GM20000 (cell line): Measurements from ENCODE around the gene SHOX.
"Not testable (repeated sequence)": the region's sequence is repeated elsewhere in the genome, so short reads cannot be mapped to it uniquely, and the experiment has no call there.

Experiments
- DNase-seq: peaks from one replicate; pipeline ENCODE4 v3.0.0; 2012; ENCODE audit warnings: low spot score
- CTCF ChIP-seq: IDR thresholded peaks from 2 replicates; pipeline ENCODE4 v1.5.1; 2012; ENCODE audit warnings: mild to moderate bottlenecking, control low read depth; ENCODE audit errors: extremely low read depth, missing control alignments

Gene SHOX

GRCh38 chrX:630612-631496, at the start of gene SHOX:
TSS of gene SHOX (plus strand) at chrX:630791. CDS start at chrX:630898, 107 bp downstream.
- no peak for DNase-seq
- TF ChIP-seq CTCF: no peak

- DNase-seq: no peak
- no peak for TF ChIP-seq CTCF
These were observed 49.5 kb upstream of the SHOX start for GRCh38 chrX:581066-581465.

GRCh38 chrX:581720-582298, 48.8 kb upstream of the SHOX start:
- no peak for TF ChIP-seq CTCF
- DNase-seq: no peak

- no peak for DNase-seq
- TF ChIP-seq CTCF: no peak
These were observed 46.0 kb upstream of the SHOX start for GRCh38 chrX:584572-584971.

- TF ChIP-seq CTCF: no peak
These were observed 45.3 kb upstream of the SHOX start for GRCh38 chrX:585115-585808.

GRCh38 chrX:586351-586750, 44.2 kb upstream of the SHOX start:
- TF ChIP-seq CTCF: no peak
- DNase-seq: no peak

More at GRCh38 chrX:585115-585808, 45.3 kb upstream of the SHOX start:
- no peak for DNase-seq

GRCh38 chrX:589261-589660, 41.3 kb upstream of the SHOX start:
- not testable (repeated sequence) for DNase-seq
